Adrenal gland (tissue), 5 donors: Measurements from ENCODE around the gene AXL.

Source experiments
- POLR2A ChIP-seq, 2 donors: fragments of 450-650 bp; IDR thresholded peaks; one replicate each; pipeline ENCODE4 v1.6.1; 2017; ENCODE audit warnings: antibody characterized with exemption in 2 of 2, mild to moderate bottlenecking in 2 of 2, moderate library complexity in 1 of 2
- TF ChIP-seq, protein P1 (sequence below), 6 experiments: fragments of 450-650 bp in 4 of 6; fragments of 200-600 bp in 2 of 6; sonication (generic) in 1 of 6; IDR thresholded peaks; 1 replicate in 5 of 6; 2 replicates in 1 of 6; pipeline versions ENCODE4 v1.5.1 to v1.8.0; 2016 to 2021; ENCODE audit warnings: antibody characterized with exemption in 6 of 6, mild to moderate bottlenecking in 2 of 6, moderate library complexity in 1 of 6
- donor health status: DM: no; HTN: no; CAD: no.

GRCh38 chr19:41264581-41265394, 45.8 kb downstream of the AXL start:
- TF ChIP-seq, protein P1, sequence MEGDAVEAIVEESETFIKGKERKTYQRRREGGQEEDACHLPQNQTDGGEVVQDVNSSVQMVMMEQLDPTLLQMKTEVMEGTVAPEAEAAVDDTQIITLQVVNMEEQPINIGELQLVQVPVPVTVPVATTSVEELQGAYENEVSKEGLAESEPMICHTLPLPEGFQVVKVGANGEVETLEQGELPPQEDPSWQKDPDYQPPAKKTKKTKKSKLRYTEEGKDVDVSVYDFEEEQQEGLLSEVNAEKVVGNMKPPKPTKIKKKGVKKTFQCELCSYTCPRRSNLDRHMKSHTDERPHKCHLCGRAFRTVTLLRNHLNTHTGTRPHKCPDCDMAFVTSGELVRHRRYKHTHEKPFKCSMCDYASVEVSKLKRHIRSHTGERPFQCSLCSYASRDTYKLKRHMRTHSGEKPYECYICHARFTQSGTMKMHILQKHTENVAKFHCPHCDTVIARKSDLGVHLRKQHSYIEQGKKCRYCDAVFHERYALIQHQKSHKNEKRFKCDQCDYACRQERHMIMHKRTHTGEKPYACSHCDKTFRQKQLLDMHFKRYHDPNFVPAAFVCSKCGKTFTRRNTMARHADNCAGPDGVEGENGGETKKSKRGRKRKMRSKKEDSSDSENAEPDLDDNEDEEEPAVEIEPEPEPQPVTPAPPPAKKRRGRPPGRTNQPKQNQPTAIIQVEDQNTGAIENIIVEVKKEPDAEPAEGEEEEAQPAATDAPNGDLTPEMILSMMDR (IDR thresholded peaks at IDR 0.05): no peak
- TF ChIP-seq POLR2A (IDR thresholded peaks at IDR 0.05): no peak
